ENCODE data around the gene DDX46. TPM values are rescaled to one million over a fixed set of nuclear protein-coding genes. Genes with fewer than 3 reads are reported as not detected.

DDX46 gene
- total and polyA plus RNA-seq, 2 donors (not counting 1 experiment from before 2014, with no cell fraction given), result 18.7 to 38.1 TPM

DNA sequence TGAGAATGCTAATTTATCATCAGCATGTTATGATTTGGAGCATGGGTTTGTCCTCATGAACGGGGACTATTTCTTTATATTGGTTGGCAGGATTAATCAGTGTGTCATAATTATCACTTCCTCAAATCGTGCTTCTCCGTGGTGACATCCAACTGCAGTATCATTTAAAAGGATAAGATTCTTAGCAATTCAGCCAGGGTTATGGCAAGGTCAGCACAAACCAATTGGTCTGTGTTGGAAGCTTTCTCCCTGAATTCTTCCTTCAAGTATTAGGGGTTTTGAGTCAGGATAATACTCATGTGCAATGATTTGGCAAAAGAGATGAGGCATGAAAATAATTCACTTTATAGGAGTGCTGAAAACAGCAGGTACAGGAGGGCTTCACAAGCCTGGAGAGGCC is 25.8 kb upstream of the DDX46 start:
- Histone ChIP-seq H3K27ac (ENCODE audit: insufficient read depth, low read length) (no peak overlapping the region), H3K4me1 (ENCODE audit: control insufficient read depth, extremely low read depth, insufficient read depth, low read length) (no peaks in the 10 kb centered on the region), H3K4me2 (ENCODE audit: extremely low read depth, insufficient read depth, low read length) (no peak overlapping the region), H2AFZ (ENCODE audit: low read length) (no peak overlapping the region), H3K4me3 (replicated peaks in 1 of 4; ENCODE audit: control extremely low read depth in 1 of 4, insufficient read depth in 1 of 4, low read depth in 3 of 4, low read length in 4 of 4) (no peak overlapping the region), H4K20me1 (ENCODE audit: control insufficient read depth, extremely low read depth, insufficient read depth, low read length) (no peaks in the 10 kb centered on the region), H3K79me2 (ENCODE audit: control insufficient read depth, insufficient read depth, low read length) (no peaks in the 10 kb centered on the region), H3K9me3 (ENCODE audit: control insufficient read depth, insufficient read depth, low read depth, low read length) (no peaks in the 10 kb centered on the region), H3K9ac (ENCODE audit: insufficient read depth, low read length) (no peak overlapping the region), H3K36me3 (ENCODE audit: control insufficient read depth, insufficient read depth, low read length) (no peaks in the 10 kb centered on the region), H3K27me3 (ENCODE audit: control insufficient read depth, insufficient read depth, low read length) (no peaks in the 10 kb centered on the region)
- no peak for DNase-seq (ENCODE audit: low read depth in 2 of 2)
- no peak for TF ChIP-seq EZH2 (IDR thresholded peaks at IDR 0.05; ENCODE audit: low read length, missing control alignments)
- TF ChIP-seq, protein P1, sequence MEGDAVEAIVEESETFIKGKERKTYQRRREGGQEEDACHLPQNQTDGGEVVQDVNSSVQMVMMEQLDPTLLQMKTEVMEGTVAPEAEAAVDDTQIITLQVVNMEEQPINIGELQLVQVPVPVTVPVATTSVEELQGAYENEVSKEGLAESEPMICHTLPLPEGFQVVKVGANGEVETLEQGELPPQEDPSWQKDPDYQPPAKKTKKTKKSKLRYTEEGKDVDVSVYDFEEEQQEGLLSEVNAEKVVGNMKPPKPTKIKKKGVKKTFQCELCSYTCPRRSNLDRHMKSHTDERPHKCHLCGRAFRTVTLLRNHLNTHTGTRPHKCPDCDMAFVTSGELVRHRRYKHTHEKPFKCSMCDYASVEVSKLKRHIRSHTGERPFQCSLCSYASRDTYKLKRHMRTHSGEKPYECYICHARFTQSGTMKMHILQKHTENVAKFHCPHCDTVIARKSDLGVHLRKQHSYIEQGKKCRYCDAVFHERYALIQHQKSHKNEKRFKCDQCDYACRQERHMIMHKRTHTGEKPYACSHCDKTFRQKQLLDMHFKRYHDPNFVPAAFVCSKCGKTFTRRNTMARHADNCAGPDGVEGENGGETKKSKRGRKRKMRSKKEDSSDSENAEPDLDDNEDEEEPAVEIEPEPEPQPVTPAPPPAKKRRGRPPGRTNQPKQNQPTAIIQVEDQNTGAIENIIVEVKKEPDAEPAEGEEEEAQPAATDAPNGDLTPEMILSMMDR (conservative IDR thresholded peaks at IDR 0.05 in 1 of 2, IDR thresholded peaks at IDR 0.05 in 1 of 2; ENCODE audit: low read depth in 1 of 2, low read length in 2 of 2), result no peak

DNA sequence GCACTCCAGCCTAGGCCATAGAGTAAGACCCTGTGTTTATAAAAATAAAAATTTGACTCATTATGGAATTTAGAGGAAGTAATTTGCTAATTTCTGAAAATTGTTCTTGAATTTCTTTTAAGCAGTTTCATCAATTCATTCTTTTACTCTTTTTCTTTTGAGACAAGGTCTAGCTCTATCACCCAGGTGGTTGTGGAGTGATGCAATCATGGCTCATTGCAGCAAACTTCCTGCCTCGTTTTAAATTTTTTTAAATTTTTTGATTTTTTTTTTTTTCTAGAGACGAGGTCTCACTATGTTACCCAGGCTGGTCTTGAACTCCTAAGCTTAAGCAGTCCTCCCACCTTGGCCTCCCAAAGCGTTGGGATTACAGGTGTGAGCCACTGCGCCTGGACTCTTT is 23.3 kb upstream of the DDX46 start:
- H3K79me2 ChIP-seq (ENCODE audit: control insufficient read depth, insufficient read depth, low read length), result peaks cover 18% of the 10 kb centered on the region
- TF ChIP-seq, protein P1 (conservative IDR thresholded peaks at IDR 0.05 in 1 of 2, IDR thresholded peaks at IDR 0.05 in 1 of 2; ENCODE audit: low read depth in 1 of 2, low read length in 2 of 2), result no peak
- TF ChIP-seq EZH2 (IDR thresholded peaks at IDR 0.05; ENCODE audit: low read length, missing control alignments), result no peak
- H2AFZ ChIP-seq (ENCODE audit: low read length), result no peak overlapping the region
- H3K4me3 ChIP-seq (replicated peaks in 1 of 4; ENCODE audit: control extremely low read depth in 1 of 4, insufficient read depth in 1 of 4, low read depth in 3 of 4, low read length in 4 of 4), result no peak overlapping the region
- H3K9ac ChIP-seq (ENCODE audit: insufficient read depth, low read length), result no peak overlapping the region
- H3K36me3 ChIP-seq (ENCODE audit: control insufficient read depth, insufficient read depth, low read length), result no peaks in the 10 kb centered on the region
- no peak overlapping the region for H3K4me2 ChIP-seq (ENCODE audit: extremely low read depth, insufficient read depth, low read length)
- H4K20me1 ChIP-seq (ENCODE audit: control insufficient read depth, extremely low read depth, insufficient read depth, low read length), result no peaks in the 10 kb centered on the region
- no peak overlapping the region for H3K27ac ChIP-seq (ENCODE audit: insufficient read depth, low read length)
- no peaks in the 10 kb centered on the region for H3K9me3 ChIP-seq (ENCODE audit: control insufficient read depth, insufficient read depth, low read depth, low read length)
- DNase-seq (ENCODE audit: low read depth in 2 of 2), result no peak
- H3K4me1 ChIP-seq (ENCODE audit: control insufficient read depth, extremely low read depth, insufficient read depth, low read length), result peaks cover 2% of the 10 kb centered on the region
- no peaks in the 10 kb centered on the region for H3K27me3 ChIP-seq (ENCODE audit: control insufficient read depth, insufficient read depth, low read length)

DNA sequence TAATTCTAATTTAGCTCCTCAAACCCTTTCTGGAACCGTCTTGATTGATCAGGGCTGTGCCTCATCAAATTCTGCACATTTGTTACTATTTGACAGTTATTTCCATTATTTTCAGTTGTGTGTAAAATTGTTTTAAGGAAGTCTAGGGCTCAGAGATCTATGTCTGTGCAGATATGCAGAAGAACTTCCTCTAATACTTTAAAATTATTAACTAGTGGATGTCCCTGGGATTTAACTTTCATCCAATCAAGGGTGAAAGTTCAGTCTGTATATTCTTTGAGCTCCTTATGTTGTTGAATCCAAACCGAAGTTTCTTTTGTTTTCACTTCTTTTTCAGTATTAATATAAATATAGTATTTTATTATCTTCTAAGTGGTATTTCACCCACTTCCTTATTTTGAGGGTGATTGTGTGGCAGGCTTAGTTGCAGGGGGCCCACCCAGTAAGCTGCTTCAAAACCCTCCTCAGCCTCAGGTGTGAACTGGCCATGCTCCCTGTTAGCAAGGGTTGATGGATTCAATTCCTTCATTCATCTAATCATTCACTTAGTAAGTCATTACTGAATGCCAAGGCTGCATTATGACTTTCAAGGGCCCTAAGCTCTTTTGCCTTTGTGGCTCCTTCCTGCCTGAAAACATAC is 22.3 kb upstream of the DDX46 start:
- no peak overlapping the region for H3K27ac ChIP-seq (ENCODE audit: insufficient read depth, low read length)
- no peak overlapping the region for H3K4me2 ChIP-seq (ENCODE audit: extremely low read depth, insufficient read depth, low read length)
- no peak overlapping the region for H3K9ac ChIP-seq (ENCODE audit: insufficient read depth, low read length)
- no peaks in the 10 kb centered on the region for H4K20me1 ChIP-seq (ENCODE audit: control insufficient read depth, extremely low read depth, insufficient read depth, low read length)
- H3K36me3 ChIP-seq (ENCODE audit: control insufficient read depth, insufficient read depth, low read length), result no peaks in the 10 kb centered on the region
- H3K27me3 ChIP-seq (ENCODE audit: control insufficient read depth, insufficient read depth, low read length), result no peaks in the 10 kb centered on the region
- H3K4me1 ChIP-seq (ENCODE audit: control insufficient read depth, extremely low read depth, insufficient read depth, low read length), result peaks cover 2% of the 10 kb centered on the region
- no peaks in the 10 kb centered on the region for H3K9me3 ChIP-seq (ENCODE audit: control insufficient read depth, insufficient read depth, low read depth, low read length)
- H3K4me3 ChIP-seq (replicated peaks in 1 of 4; ENCODE audit: control extremely low read depth in 1 of 4, insufficient read depth in 1 of 4, low read depth in 3 of 4, low read length in 4 of 4), result no peak overlapping the region
- TF ChIP-seq, protein P1 (conservative IDR thresholded peaks at IDR 0.05 in 1 of 2, IDR thresholded peaks at IDR 0.05 in 1 of 2; ENCODE audit: low read depth in 1 of 2, low read length in 2 of 2), result no peak
- TF ChIP-seq EZH2 (IDR thresholded peaks at IDR 0.05; ENCODE audit: low read length, missing control alignments), result no peak
- peaks cover 21% of the 10 kb centered on the region for H3K79me2 ChIP-seq (ENCODE audit: control insufficient read depth, insufficient read depth, low read length)
- H2AFZ ChIP-seq (ENCODE audit: low read length), result no peak overlapping the region
- no peak for DNase-seq (ENCODE audit: low read depth in 2 of 2)
